SK-N-MC (cell line): ENCODE data around the gene FUOM.

Experiments used
- DNase-seq: peaks from one replicate; pipeline ENCODE4 v3.0.0-alpha.2; 2011; ENCODE audit warnings: low read depth, low spot score
- H3K27ac ChIP-seq: fragments of 200-600 bp; sonication (generic); 2 replicates; pipeline ENCODE4 v1.5.1; 2016; ENCODE audit warnings: mixed run types
- H3K36me3 ChIP-seq: fragments of 200-600 bp; sonication (generic); 2 replicates; pipeline ENCODE4 v1.6.1; 2017; ENCODE audit warnings: antibody characterized with exemption, low read length, mixed read lengths; ENCODE audit not compliant: insufficient read depth
- H3K4me3 ChIP-seq: fragments of 200-600 bp; sonication (generic); 2 replicates; pipeline ENCODE4 v1.5.1; 2016
- H3K9ac ChIP-seq: fragments of 200-600 bp; sonication (generic); 2 replicates; pipeline ENCODE4 v1.8.0; 2017; ENCODE audit warnings: mixed run types, mixed read lengths; ENCODE audit not compliant: insufficient read length
- H3K9me3 ChIP-seq: fragments of 200-600 bp; sonication (generic); 2 replicates; pipeline ENCODE4 v1.6.1; 2017; ENCODE audit warnings: low read depth, mild to moderate bottlenecking, antibody characterized with exemption, low read length, moderate library complexity, mixed read lengths
- EZH2 ChIP-seq: fragments of 200-600 bp; sonication (generic); IDR thresholded peaks from one replicate; pipeline ENCODE4 v1.6.1; 2017; ENCODE audit warnings: antibody characterized with exemption
- FOXP2 ChIP-seq: optimal IDR thresholded peaks from 2 replicates; pipeline ENCODE3; 2011; ENCODE audit warnings: mild to moderate bottlenecking, moderate library complexity; ENCODE audit not compliant: insufficient read depth; ENCODE audit errors: extremely low read length, control extremely low read depth
- POLR2AphosphoS5 ChIP-seq: IDR thresholded peaks from 2 replicates; pipeline ENCODE4 v1.6.1; 2012; ENCODE audit warnings: mild to moderate bottlenecking, low read depth, low read length, borderline replicate concordance

The FUOM gene

DNA sequence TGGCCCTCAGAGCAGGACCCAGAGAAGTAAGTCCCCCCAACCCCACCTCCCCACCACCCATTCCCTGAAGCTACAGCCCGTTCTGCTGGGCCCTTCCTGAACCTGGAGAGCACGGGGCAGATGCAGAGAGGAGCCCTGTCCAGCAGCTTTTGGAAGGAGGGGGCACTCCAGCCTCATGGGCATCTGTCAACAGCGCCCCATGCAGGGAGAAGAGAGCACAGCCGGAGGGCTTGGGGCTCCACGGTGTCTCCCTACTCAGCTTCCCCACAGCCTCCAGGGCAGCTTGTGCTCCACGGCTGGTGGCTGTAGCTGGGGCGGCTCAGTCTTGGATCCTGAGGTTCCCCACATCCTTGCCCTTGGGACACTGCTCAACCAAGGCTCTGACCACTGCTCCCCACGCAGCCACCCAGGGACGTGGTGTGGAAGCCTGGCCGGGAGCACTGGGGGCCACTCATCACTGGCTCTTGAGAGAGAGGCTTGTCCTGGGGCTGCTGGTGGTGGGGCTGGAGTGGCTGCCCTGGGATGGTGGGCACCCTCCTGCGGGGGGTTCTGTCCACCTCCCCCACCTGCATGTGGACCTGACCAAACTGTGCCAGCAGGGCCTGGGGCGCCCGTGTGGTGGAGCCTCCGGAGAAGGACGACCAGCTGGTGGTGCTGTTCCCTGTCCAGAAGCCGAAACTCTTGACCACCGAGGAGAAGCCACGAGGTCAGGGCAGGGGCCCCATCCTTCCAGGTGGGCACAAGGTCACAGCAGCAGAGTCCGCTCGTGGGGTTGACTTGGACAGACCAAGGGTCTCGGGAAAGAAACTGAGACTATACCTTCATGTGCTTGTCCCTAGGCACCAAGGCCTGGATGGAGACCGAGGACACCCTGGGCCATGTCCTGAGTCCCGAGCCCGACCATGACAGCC, 6.2 kb downstream of the FUOM start:
- DNase-seq, result no peak
- TF ChIP-seq POLR2AphosphoS5 (no peak), FOXP2 (no peak), EZH2 (no peak)

DNA sequence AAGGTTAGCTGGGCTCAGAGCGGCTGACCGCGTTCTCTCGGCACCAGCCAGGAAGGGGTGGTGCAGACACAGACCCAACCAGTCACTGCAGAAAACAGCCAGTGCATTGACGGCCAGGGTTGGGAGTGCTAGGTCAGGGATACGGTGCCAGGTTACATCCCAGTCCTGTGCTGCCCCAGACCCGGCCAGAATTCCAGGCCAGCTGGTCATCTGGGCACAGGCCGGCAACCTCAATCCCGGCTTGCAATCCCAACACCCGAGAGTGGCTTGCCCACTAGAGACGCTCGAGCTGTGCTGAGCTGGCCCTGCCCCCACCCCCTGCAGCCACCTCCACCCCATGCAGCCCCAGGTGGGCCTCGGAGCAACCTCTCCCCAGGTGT, 6.9 kb downstream of the FUOM start:
- Histone ChIP-seq H3K9me3 (no peaks in the 10 kb centered on the region), H3K9ac (no peak overlapping the region), H3K4me3 (no peak overlapping the region)

More for the DNA sequence above, 6.2 kb downstream of the FUOM start:
- H3K4me3 ChIP-seq, result no peak overlapping the region
- H3K9me3 ChIP-seq, result no peaks in the 10 kb centered on the region
- no peak overlapping the region for H3K9ac ChIP-seq
- no peak overlapping the region for H3K27ac ChIP-seq
- H3K36me3 ChIP-seq, result no peaks in the 10 kb centered on the region

DNA sequence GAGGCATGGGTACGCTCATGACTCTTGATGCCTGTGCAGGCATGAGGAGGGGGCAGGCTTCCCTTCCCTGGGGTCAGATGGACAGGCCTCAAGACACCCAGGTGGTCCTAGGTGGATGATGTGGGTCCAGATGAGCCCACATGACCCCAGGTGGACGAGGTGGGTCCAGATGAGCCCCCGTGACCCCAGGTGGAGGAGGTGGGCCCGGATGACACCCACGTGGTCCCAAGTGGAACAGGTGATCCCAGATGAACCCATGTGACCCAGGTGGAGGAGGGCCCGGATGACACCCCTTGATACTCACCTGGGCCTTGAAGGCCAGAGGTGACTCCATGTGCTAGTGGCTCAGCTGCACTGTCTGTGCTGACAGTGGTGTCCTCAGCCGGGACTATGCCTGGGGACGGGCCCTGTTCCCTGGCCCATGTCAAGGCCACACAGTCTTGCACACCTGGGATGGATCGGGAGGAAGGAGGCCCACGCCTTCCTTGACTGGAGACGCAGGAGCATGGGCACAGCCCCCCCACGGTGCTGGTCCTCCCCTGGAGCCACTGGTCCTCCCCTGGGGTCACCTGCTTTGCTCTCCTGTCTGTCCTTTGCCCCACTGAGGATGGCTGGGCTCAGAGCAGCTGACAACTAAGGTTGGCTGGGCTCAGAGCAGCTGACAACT, 7.4 kb downstream of the FUOM start:
- no peak overlapping the region for H3K9ac ChIP-seq
- no peak overlapping the region for H3K27ac ChIP-seq
- no peaks in the 10 kb centered on the region for H3K9me3 ChIP-seq
- no peaks in the 10 kb centered on the region for H3K36me3 ChIP-seq
- TF ChIP-seq FOXP2 (no peak), EZH2 (no peak), POLR2AphosphoS5 (no peak)
- no peak overlapping the region for H3K4me3 ChIP-seq
- DNase-seq, result no peak

More for the DNA sequence above, 6.9 kb downstream of the FUOM start:
- no peak for TF ChIP-seq POLR2AphosphoS5
- TF ChIP-seq FOXP2, result no peak
- TF ChIP-seq EZH2, result no peak
- Histone ChIP-seq H3K36me3 (no peaks in the 10 kb centered on the region), H3K27ac (no peak overlapping the region)
- DNase-seq, result no peak

- DNase-seq, result no peak
Observed at GRCh38 chr10:133349577-133350011, 8.2 kb downstream of the FUOM start.

DNA sequence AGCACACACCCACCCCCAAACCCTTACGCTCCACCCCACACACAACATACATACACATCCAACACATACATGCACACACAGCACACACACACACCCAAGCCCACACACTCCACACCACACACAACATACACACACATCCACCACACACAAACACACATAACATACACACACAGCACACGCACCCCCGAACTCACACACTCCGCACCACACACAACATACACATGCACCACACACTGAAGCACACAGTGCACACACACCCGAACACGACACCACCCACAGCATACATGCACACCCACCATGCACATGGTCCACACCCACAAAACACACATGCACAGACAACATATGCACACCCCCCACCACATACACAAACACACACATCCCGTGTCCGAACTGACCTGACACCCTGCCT, 8.7 kb downstream of the FUOM start:
- H3K9ac ChIP-seq, result no peak overlapping the region
- DNase-seq, result no peak
- no peak for TF ChIP-seq EZH2
- no peak for TF ChIP-seq FOXP2
- no peak for TF ChIP-seq POLR2AphosphoS5
- H3K27ac ChIP-seq, result no peak overlapping the region
- no peaks in the 10 kb centered on the region for H3K36me3 ChIP-seq
- H3K4me3 ChIP-seq, result no peak overlapping the region
- no peaks in the 10 kb centered on the region for H3K9me3 ChIP-seq

More at GRCh38 chr10:133349577-133350011, 8.2 kb downstream of the FUOM start:
- Histone ChIP-seq H3K9me3 (no peaks in the 10 kb centered on the region), H3K27ac (no peak overlapping the region), H3K4me3 (no peak overlapping the region), H3K9ac (no peak overlapping the region), H3K36me3 (no peaks in the 10 kb centered on the region)
- no peak for TF ChIP-seq POLR2AphosphoS5
- TF ChIP-seq FOXP2, result no peak
- TF ChIP-seq EZH2, result no peak

GRCh38 chr10:133347710-133348517, 9.9 kb downstream of the FUOM start:
- no peaks in the 10 kb centered on the region for H3K9me3 ChIP-seq
- H3K36me3 ChIP-seq, result no peaks in the 10 kb centered on the region
- H3K4me3 ChIP-seq, result no peak overlapping the region
- H3K27ac ChIP-seq, result no peak overlapping the region
- no peak overlapping the region for H3K9ac ChIP-seq
- DNase-seq, result no peak
- TF ChIP-seq FOXP2 (no peak), POLR2AphosphoS5 (no peak), EZH2 (no peak)

GRCh38 chr10:133346413-133346812, 11.4 kb downstream of the FUOM start:
- Histone ChIP-seq H3K9ac (no peak overlapping the region), H3K27ac (no peak overlapping the region), H3K4me3 (no peak overlapping the region), H3K36me3 (no peaks in the 10 kb centered on the region), H3K9me3 (no peaks in the 10 kb centered on the region)
- TF ChIP-seq FOXP2 (no peak), POLR2AphosphoS5 (no peak), EZH2 (no peak)
- no peak for DNase-seq

DNA sequence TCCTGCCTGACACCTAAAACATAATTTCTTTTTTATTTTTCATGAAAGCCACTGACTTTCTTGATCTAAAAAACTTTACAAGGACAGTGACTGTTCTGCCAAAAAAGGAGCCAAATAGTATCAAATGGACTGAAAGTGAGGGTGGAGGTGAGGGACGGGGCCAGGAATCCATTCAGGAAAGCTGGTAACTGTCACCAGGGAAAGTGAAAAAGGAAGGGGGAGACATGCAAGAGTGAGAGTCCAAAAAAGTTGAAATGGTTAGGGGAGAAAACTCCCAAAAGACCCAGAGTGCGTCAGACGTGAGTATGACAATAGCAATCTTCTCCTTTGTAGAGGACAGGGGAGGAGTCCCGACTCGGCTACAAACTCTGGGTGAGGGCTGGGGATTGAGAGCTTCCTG, 13.6 kb downstream of the FUOM start:
- Histone ChIP-seq H3K36me3 (no peaks in the 10 kb centered on the region), H3K9me3 (no peaks in the 10 kb centered on the region), H3K27ac (no peak overlapping the region), H3K4me3 (no peak overlapping the region), H3K9ac (no peak overlapping the region)
- DNase-seq, result no peak
- TF ChIP-seq POLR2AphosphoS5, result no peak
- TF ChIP-seq EZH2, result no peak
- TF ChIP-seq FOXP2, result no peak
